Thyroid gland (tissue), 4 donors: ENCODE results near the gene PAGE2. TPM values are rescaled to one million over a fixed set of nuclear protein-coding genes. Genes with fewer than 3 reads are reported as not detected.
"Not testable (repeated sequence)": the region's sequence is repeated elsewhere in the genome, so short reads cannot be mapped to it uniquely, and the experiment has no call there.

ENCODE experiments used
- DNase-seq, 2 donors: peaks; one replicate each; pipeline ENCODE4 v3.0.0-alpha.2; 2019
- H3K27ac ChIP-seq, 3 donors: fragments of 200-600 bp; sonication (generic); 1 replicate in 2 of 3; 2 replicates in 1 of 3; pipeline ENCODE4 v1.5.1; 2016 to 2019; ENCODE audit warnings: mild to moderate bottlenecking in 1 of 3, moderate library complexity in 1 of 3
- H3K27me3 ChIP-seq: fragments of 200-600 bp; sonication (generic); one replicate; pipeline ENCODE4 v1.5.1; 2019
- H3K36me3 ChIP-seq, 2 donors: fragments of 200-600 bp; sonication (generic); one replicate each; pipeline ENCODE4 v1.5.1; 2016 to 2019
- H3K4me1 ChIP-seq, 2 donors: fragments of 200-600 bp; sonication (generic); one replicate each; pipeline ENCODE4 v1.5.1; 2017 to 2019
- H3K4me3 ChIP-seq, 3 donors: fragments of 200-600 bp; sonication (generic); replicated peaks in 1 of 3; 1 replicate in 2 of 3; 2 replicates in 1 of 3; pipeline ENCODE4 v1.5.1; 2016; ENCODE audit warnings: mild to moderate bottlenecking in 1 of 3
- H3K9me3 ChIP-seq: fragments of 200-600 bp; sonication (generic); one replicate; pipeline ENCODE4 v1.5.1; 2017
- POLR2A ChIP-seq, 2 donors: fragments of 450-650 bp; IDR thresholded peaks; one replicate each; pipeline ENCODE4 v1.6.1; 2017; ENCODE audit warnings: antibody characterized with exemption in 2 of 2, mild to moderate bottlenecking in 2 of 2, moderate library complexity in 1 of 2
- WGBS, 2 donors: methylation state at CpG; one replicate each; pipeline ENCODE4 v1.1.5; 2017; 5-methylcytosine and 5-hydroxymethylcytosine counted together
- intact Hi-C: fragments of 100-400 bp; cut with DNase I; formaldehyde crosslinking; loops from one replicate; pipeline ENCODE4 v1.15.1; 2023
- total RNA-seq, 4 donors: library from RNA; depleted of rRNA; stranded (reverse); fragments of >200 nt; gene quantifications; one replicate each; pipeline ENCODE4 v1.2.3, GENCODE V29; 2016
- TF ChIP-seq, protein P1 (sequence below), 6 experiments: fragments of 200-600 bp in 3 of 6; fragments of 450-650 bp in 3 of 6; sonication (generic) in 3 of 6; IDR thresholded peaks; one replicate each; pipeline ENCODE4 v1.5.1; 2016 to 2019; ENCODE audit warnings: antibody characterized with exemption in 6 of 6, mild to moderate bottlenecking in 2 of 6, inconsistent platforms in 1 of 6, moderate library complexity in 1 of 6

PAGE2 gene
- total RNA-seq, 4 donors from 2014 or later: not detected

DNA sequence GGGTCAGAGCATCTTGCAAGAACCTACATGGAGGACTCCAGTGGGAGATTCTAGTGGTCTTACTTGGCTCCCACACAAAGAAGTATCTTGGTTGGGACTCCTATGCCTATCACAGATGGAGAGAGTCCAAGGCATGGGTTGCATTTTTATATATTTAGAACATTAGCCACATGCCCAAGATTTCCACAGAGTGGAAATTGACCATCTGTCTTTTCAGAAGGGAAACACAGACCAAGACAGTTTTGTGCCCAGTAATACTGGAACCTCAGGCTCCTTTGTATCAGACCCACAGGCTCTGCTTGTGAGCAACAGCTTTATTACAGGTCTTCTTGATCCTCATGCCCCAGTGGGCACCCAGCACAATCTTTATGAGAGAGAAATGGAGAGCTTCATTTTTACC lies 43.6 kb downstream of the PAGE2 start:
- intact Hi-C loops: no loop called here
- Histone ChIP-seq H3K36me3 (no peaks in the 10 kb centered on the region), H3K4me3 (no peak overlapping the region), H3K9me3 (no peaks in the 10 kb centered on the region), H3K27me3 (peaks cover 4% of the 10 kb centered on the region), H3K27ac (no peak overlapping the region), H3K4me1 (no peaks in the 10 kb centered on the region)
- DNase-seq: no peak
- no peak for TF ChIP-seq POLR2A (IDR thresholded peaks at IDR 0.05)
- TF ChIP-seq, protein P1, sequence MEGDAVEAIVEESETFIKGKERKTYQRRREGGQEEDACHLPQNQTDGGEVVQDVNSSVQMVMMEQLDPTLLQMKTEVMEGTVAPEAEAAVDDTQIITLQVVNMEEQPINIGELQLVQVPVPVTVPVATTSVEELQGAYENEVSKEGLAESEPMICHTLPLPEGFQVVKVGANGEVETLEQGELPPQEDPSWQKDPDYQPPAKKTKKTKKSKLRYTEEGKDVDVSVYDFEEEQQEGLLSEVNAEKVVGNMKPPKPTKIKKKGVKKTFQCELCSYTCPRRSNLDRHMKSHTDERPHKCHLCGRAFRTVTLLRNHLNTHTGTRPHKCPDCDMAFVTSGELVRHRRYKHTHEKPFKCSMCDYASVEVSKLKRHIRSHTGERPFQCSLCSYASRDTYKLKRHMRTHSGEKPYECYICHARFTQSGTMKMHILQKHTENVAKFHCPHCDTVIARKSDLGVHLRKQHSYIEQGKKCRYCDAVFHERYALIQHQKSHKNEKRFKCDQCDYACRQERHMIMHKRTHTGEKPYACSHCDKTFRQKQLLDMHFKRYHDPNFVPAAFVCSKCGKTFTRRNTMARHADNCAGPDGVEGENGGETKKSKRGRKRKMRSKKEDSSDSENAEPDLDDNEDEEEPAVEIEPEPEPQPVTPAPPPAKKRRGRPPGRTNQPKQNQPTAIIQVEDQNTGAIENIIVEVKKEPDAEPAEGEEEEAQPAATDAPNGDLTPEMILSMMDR (IDR thresholded peaks at IDR 0.05): no peak

DNA sequence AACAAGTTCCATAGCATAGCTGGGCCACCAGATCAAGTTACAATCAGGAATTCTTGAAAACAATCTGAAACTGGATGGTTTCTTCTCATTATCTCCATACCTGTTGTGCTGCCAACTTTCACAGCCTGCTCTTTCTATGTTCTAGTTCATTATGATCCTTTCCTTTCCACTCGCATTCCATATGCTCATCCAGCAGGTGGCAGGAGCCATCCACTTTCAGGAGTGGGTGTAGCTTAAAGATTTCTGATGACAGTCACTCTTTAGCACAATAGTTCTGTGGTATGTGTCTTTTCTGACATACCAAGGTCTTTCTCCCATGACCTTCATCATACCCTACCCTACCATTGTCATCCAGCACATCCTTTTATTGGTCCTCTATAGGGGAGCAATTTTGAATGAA lies 46.4 kb downstream of the PAGE2 start:
- DNase-seq: peak; percentile 40 to 57
- no peak overlapping the region for H3K27ac ChIP-seq
- no peaks in the 10 kb centered on the region for H3K27me3 ChIP-seq
- no peaks in the 10 kb centered on the region for H3K36me3 ChIP-seq
- WGBS, 2 donors: 0 to 23% methylated on average over 1 of the region's 1 CpG
- intact Hi-C loops: no loop called here
- H3K4me1 ChIP-seq: no peaks in the 10 kb centered on the region
- H3K9me3 ChIP-seq: no peaks in the 10 kb centered on the region
- TF ChIP-seq, protein P1 (IDR thresholded peaks at IDR 0.05): peak in 4 of 6 experiments; percentile 52 to 68 (median 60)
- TF ChIP-seq POLR2A (IDR thresholded peaks at IDR 0.05): no peak
- no peak overlapping the region for H3K4me3 ChIP-seq

DNA sequence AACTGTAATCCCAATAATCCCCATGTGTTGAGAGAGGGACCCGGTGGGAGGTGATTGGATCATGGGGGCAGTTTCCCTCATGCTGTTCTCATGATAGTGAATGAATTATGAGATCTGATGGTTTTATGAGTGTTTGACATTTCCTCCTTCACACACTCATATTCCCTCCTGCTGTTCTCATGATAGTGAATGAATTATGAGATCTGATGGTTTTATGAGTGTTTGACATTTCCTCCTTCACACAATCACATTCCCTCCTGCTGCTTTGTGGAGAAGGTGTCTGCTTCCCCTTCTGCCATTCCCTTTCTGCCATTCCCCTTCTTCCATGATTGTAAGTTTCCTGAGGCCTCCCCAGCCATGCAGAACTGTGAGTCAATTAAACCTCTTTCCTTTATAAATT lies 52.0 kb downstream of the PAGE2 start:
- DNase-seq, H3K36me3 ChIP-seq, H3K4me3 ChIP-seq, H3K9me3 ChIP-seq, H3K27me3 ChIP-seq, H3K4me1 ChIP-seq, H3K27ac ChIP-seq, intact Hi-C loops: not testable (repeated sequence)
- WGBS, 2 donors: 81 to 85% methylated on average over 1 of the region's 1 CpG

Other genes starting within 250 kb of the PAGE2 start
- 10 to 100 TPM; 16.7 to 42.1 (median 23.3) TPM for gene TRO, start 168.2 kb upstream of the PAGE2 start, total RNA-seq
- gene PFKFB1, start 94.8 kb upstream of the PAGE2 start, total RNA-seq: 1 to 10 TPM in 2 of 4 donors, under 1 TPM in 2; 0.56 to 1.3 (median 0.93) TPM
- gene APEX2, start 88.7 kb upstream of the PAGE2 start, total RNA-seq: 10 to 100 TPM in 2 of 4 donors, 1 to 10 TPM in 2; 7.0 to 13.9 (median 9.7) TPM
- not detected for gene ALAS2, start 58.0 kb upstream of the PAGE2 start, total RNA-seq
- not detected for gene PAGE2B, start 14.0 kb upstream of the PAGE2 start, total RNA-seq
- not detected for gene PAGE5, start 131.3 kb downstream of the PAGE2 start, total RNA-seq
- not detected for gene PAGE3, start 175.9 kb downstream of the PAGE2 start, total RNA-seq